GM18505 (cell line): ENCODE measurements around the gene CLPTM1.
"Not testable (repeated sequence)": the region's sequence is repeated elsewhere in the genome, so short reads cannot be mapped to it uniquely, and the experiment has no call there.

Source experiments
- ATAC-seq: cut with Tn5 transposase; IDR thresholded peaks from one replicate; pipeline ENCODE4 v1.9.1; 2021; ENCODE audit not compliant: unreplicated experiment
- POLR2A ChIP-seq: IDR thresholded peaks from 4 replicates; pipeline ENCODE4 v1.6.1; 2011; ENCODE audit warnings: borderline replicate concordance; ENCODE audit not compliant: insufficient read depth, insufficient read length; ENCODE audit errors: extremely low read depth

CLPTM1 gene

GRCh38 chr19:44955505-44956439 is 592 bp downstream of the CLPTM1 start:
- ATAC-seq: peak; percentile 11
- no peak for TF ChIP-seq POLR2A

GRCh38 chr19:44957526-44957925 is 2.3 kb downstream of the CLPTM1 start:
- no peak for TF ChIP-seq POLR2A
- no peak for ATAC-seq

DNA sequence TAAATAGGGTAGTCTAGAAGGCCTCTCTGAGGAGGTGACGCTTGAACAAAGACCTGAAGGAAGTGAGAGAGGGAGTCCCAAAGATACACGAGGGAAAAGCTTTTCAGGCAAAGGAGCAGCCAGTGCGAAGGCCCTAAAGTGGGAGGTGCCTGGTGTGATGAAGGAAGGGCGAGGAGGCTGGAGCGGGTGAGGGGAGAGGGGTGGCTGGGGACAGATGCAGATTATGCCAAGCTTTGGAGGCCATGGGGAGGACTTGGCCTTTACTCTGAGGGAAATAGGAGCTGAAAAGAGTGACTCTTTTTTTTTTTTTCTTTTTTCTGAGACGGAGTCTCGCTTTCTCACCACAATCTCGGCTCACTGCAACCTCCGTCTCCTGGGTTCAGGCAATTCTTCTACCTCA is 2.9 kb downstream of the CLPTM1 start:
- no peak for ATAC-seq
- no peak for TF ChIP-seq POLR2A

- ATAC-seq: no peak
- no peak for TF ChIP-seq POLR2A
These were observed 4.5 kb downstream of the CLPTM1 start for GRCh38 chr19:44959691-44960090.

GRCh38 chr19:44960906-44961728 is 5.9 kb downstream of the CLPTM1 start:
- TF ChIP-seq POLR2A: no peak
- ATAC-seq: no peak

DNA sequence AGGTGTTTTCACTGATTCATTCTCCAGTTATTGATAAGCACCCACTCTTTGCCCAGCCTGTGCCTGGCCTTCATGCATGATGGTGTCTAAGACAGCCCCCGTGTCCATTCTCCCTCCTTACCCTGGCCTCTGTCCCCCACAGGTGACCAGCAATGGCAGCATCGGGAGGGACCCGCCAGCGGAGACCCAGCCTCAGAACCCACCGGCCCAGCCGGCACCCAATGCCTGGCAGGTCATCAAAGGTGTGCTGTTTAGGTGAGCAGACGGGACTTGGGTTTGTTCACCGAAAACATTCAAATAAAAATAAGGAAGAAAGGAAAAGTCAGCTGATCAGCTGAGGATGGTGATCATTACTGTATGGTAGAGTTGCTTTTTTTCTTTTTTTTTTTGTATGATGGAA is 6.6 kb downstream of the CLPTM1 start:
- TF ChIP-seq POLR2A: no peak
- ATAC-seq: no peak

- no peak for ATAC-seq
- TF ChIP-seq POLR2A: no peak
These were observed 12.9 kb downstream of the CLPTM1 start for GRCh38 chr19:44968118-44968517.

DNA sequence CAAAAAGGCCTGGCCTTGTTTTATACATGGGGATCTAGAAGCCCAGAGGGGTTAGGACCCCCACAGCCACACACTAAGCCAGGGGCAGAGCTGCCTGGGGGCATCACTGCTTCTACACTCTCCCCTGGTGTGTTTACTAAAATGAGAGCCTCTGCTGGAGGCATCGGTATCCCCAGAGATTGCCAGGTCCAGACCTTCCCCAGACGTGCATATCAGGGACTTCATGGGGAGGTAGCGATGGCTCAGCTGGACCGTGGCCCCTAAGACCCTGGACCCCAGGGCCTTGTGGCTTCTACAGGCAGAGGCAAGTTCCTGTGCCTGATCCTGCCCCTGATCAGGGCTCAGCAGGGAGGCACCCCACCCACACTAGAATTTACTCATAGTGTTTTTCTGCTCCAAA is 13.5 kb downstream of the CLPTM1 start:
- ATAC-seq: no peak
- TF ChIP-seq POLR2A: no peak

GRCh38 chr19:44969437-44969836 is 14.3 kb downstream of the CLPTM1 start:
- no peak for ATAC-seq
- no peak for TF ChIP-seq POLR2A

- not testable (repeated sequence) for ATAC-seq
These were observed 16.3 kb downstream of the CLPTM1 start for GRCh38 chr19:44971451-44971850.

DNA sequence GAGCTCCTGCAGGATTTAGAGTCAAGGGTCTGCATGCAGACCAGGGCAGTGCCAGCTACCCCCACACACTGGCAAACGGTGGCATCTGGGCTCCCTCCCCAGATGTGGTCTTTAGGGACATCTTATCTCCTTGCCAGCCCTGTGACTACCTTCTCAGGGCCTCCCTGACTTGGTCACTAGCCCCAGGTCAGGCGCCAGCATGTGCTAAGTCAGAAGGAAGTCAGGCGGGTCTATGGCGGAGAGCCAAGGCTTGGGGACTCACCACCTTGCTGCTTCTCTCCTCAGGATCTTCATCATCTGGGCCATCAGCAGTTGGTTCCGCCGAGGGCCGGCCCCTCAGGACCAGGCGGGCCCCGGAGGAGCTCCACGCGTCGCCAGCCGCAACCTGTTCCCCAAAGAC is 17.6 kb downstream of the CLPTM1 start:
- no peak for TF ChIP-seq POLR2A

GRCh38 chr19:44973982-44974735 is 19.0 kb downstream of the CLPTM1 start:
- no peak for ATAC-seq
- TF ChIP-seq POLR2A: no peak

More for the DNA sequence above, 17.6 kb downstream of the CLPTM1 start:
- ATAC-seq: no peak

GRCh38 chr19:44974857-44975256 is 19.7 kb downstream of the CLPTM1 start:
- no peak for ATAC-seq
- TF ChIP-seq POLR2A: no peak

GRCh38 chr19:44975444-44975843 is 20.3 kb downstream of the CLPTM1 start:
- no peak for TF ChIP-seq POLR2A
- ATAC-seq: no peak

- no peak for TF ChIP-seq POLR2A
- ATAC-seq: no peak
These were observed 28.8 kb downstream of the CLPTM1 start for GRCh38 chr19:44984005-44984404.
